ENCODE measurements around the gene CHAD. TPM values are rescaled to one million over a fixed set of nuclear protein-coding genes. Genes with fewer than 3 reads are reported as not detected.

Gene CHAD
- total and polyA plus RNA-seq, 2 of the 13 experiments (the other 11 are each of a cell fraction or from before 2014, with no cell fraction given): 1.4 TPM; not detected in 1

DNA sequence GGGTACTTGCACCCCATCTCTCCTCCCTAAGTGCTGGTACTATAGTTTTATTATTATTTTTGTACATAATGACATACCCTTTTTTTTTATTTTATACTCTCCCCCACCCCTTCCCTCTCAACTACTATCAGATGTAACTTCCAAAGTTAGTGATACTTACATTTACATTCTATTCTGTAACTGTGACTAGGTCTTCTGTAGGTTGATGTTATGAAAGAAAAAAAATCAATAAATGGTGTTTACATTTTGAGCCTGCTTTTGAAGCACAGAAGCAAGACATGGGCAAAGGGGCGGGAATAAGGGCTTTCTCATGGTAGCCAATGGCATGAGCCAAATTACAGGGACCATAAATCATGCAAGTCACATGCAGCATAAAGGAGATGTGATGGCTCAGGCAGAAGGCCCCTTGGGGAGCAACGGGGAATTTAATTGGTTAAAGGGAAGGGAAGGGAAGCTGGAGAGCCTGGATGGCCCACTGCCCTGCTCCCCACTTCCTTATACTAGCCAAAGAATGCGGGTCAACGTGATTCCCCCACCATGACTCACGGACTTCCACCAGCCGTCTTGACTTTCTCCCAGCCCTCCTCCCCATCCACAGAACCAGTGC, 45.0 kb downstream of the CHAD start (continued):
- TF ChIP-seq, protein P1, sequence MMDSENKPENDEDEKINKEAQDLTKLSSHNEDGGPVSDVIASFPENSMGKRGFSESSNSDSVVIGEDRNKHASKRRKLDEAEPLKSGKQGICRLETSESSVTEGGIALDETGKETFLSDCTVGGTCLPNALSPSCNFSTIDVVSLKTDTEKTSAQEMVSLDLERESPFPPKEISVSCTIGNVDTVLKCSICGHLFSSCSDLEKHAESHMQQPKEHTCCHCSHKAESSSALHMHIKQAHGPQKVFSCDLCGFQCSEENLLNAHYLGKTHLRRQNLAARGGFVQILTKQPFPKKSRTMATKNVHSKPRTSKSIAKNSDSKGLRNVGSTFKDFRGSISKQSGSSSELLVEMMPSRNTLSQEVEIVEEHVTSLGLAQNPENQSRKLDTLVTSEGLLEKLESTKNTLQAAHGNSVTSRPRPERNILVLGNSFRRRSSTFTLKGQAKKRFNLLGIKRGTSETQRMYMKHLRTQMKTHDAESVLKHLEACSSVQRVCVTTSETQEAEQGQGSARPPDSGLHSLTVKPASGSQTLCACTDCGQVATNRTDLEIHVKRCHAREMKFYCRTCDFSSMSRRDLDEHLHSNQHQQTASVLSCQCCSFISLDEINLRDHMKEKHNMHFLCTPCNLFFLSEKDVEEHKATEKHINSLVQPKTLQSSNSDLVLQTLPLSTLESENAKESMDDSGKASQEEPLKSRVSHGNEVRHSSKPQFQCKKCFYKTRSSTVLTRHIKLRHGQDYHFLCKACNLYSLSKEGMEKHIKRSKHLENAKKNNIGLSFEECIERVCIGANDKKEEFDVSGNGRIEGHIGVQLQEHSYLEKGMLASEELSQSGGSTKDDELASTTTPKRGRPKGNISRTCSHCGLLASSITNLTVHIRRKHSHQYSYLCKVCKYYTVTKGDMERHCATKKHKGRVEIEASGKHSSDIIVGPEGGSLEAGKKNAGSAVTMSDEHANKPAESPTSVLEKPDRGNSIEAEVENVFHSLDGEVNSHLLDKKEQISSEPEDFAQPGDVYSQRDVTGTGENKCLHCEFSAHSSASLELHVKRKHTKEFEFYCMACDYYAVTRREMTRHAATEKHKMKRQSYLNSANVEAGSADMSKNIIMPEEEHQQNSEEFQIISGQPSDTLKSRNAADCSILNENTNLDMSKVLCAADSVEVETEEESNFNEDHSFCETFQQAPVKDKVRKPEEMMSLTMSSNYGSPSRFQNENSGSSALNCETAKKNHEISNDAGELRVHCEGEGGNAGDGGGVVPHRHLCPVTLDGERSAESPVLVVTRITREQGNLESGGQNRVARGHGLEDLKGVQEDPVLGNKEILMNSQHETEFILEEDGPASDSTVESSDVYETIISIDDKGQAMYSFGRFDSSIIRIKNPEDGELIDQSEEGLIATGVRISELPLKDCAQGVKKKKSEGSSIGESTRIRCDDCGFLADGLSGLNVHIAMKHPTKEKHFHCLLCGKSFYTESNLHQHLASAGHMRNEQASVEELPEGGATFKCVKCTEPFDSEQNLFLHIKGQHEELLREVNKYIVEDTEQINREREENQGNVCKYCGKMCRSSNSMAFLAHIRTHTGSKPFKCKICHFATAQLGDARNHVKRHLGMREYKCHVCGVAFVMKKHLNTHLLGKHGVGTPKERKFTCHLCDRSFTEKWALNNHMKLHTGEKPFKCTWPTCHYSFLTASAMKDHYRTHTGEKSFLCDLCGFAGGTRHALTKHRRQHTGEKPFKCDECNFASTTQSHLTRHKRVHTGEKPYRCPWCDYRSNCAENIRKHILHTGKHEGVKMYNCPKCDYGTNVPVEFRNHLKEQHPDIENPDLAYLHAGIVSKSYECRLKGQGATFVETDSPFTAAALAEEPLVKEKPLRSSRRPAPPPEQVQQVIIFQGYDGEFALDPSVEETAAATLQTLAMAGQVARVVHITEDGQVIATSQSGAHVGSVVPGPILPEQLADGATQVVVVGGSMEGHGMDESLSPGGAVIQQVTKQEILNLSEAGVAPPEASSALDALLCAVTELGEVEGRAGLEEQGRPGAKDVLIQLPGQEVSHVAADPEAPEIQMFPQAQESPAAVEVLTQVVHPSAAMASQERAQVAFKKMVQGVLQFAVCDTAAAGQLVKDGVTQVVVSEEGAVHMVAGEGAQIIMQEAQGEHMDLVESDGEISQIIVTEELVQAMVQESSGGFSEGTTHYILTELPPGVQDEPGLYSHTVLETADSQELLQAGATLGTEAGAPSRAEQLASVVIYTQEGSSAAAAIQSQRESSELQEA (CRISPR knock-in tag; IDR thresholded peaks at IDR 0.05; ENCODE audit: not compliant biosample characterization): no peak
- TF ChIP-seq, protein P2, sequence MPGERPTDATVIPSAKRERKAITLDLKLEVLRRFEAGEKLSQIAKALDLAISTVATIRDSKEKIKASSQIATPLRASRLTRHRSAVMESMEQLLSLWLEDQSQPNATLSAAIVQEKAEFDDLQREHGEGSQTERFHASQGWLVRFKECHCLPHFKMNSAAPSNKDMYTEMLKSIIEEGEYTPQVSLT (CRISPR knock-in tag; IDR thresholded peaks at IDR 0.05; ENCODE audit: borderline replicate concordance, low read depth): no peak
- TF ChIP-seq, protein P3, sequence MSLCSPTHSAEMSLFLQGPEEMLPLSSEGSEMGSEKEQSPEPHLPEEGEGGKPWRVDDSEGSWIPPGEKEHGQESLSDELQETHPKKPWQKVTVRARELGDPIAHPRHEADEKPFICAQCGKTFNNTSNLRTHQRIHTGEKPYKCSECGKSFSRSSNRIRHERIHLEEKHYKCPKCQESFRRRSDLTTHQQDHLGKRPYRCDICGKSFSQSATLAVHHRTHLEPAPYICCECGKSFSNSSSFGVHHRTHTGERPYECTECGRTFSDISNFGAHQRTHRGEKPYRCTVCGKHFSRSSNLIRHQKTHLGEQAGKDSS (CRISPR knock-in tag; IDR thresholded peaks at IDR 0.05; ENCODE audit: borderline replicate concordance, low read depth): no peak
- TF ChIP-seq POLR2AphosphoS2 (IDR thresholded peaks at IDR 0.05; ENCODE audit: low read depth, low read length) (no peak), ZNF138 (CRISPR knock-in tag; IDR thresholded peaks at IDR 0.05; ENCODE audit: low read depth) (no peak), ZNF615 (CRISPR knock-in tag; IDR thresholded peaks at IDR 0.05; ENCODE audit: borderline replicate concordance) (no peak), STAG1 (CRISPR knock-in tag; IDR thresholded peaks at IDR 0.05) (no peak), ZNF841 (CRISPR knock-in tag; IDR thresholded peaks at IDR 0.05; ENCODE audit: borderline replicate concordance) (no peak), MEIS2 (CRISPR knock-in tag; IDR thresholded peaks at IDR 0.05) (peak; percentile 89), SYNCRIP (IDR thresholded peaks at IDR 0.05; ENCODE audit: insufficient read depth, low read depth, low read length) (no peak), ZNF510 (CRISPR knock-in tag; IDR thresholded peaks at IDR 0.05; ENCODE audit: low read depth) (peak; percentile 71; the same call in 1 of the 2 replicates)
- TF ChIP-seq, protein P4, sequence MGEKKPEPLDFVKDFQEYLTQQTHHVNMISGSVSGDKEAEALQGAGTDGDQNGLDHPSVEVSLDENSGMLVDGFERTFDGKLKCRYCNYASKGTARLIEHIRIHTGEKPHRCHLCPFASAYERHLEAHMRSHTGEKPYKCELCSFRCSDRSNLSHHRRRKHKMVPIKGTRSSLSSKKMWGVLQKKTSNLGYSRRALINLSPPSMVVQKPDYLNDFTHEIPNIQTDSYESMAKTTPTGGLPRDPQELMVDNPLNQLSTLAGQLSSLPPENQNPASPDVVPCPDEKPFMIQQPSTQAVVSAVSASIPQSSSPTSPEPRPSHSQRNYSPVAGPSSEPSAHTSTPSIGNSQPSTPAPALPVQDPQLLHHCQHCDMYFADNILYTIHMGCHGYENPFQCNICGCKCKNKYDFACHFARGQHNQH (CRISPR knock-in tag; IDR thresholded peaks at IDR 0.05): no peak
- TF ChIP-seq, protein P5, sequence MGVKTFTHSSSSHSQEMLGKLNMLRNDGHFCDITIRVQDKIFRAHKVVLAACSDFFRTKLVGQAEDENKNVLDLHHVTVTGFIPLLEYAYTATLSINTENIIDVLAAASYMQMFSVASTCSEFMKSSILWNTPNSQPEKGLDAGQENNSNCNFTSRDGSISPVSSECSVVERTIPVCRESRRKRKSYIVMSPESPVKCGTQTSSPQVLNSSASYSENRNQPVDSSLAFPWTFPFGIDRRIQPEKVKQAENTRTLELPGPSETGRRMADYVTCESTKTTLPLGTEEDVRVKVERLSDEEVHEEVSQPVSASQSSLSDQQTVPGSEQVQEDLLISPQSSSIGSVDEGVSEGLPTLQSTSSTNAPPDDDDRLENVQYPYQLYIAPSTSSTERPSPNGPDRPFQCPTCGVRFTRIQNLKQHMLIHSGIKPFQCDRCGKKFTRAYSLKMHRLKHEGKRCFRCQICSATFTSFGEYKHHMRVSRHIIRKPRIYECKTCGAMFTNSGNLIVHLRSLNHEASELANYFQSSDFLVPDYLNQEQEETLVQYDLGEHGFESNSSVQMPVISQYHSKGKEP (CRISPR knock-in tag; IDR thresholded peaks at IDR 0.05): no peak
- TF ChIP-seq, protein P6, sequence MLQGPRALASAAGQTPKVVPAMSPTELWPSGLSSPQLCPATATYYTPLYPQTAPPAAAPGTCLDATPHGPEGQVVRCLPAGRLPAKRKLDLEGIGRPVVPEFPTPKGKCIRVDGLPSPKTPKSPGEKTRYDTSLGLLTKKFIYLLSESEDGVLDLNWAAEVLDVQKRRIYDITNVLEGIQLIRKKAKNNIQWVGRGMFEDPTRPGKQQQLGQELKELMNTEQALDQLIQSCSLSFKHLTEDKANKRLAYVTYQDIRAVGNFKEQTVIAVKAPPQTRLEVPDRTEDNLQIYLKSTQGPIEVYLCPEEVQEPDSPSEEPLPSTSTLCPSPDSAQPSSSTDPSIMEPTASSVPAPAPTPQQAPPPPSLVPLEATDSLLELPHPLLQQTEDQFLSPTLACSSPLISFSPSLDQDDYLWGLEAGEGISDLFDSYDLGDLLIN (CRISPR knock-in tag; IDR thresholded peaks at IDR 0.05; ENCODE audit: borderline replicate concordance): no peak
